Astrocyte (in vitro differentiated cells and primary cell): ENCODE results near the gene KRTCAP2.

Source experiments
- EZH2 ChIP-seq: IDR thresholded peaks from 2 replicates; pipeline ENCODE4 v1.6.1; 2012; ENCODE audit warnings: mild to moderate bottlenecking, low read length, inconsistent platforms; ENCODE audit not compliant: insufficient read depth
- TF ChIP-seq, protein P1 (sequence below): IDR thresholded peaks from 2 replicates; pipeline ENCODE4 v1.5.1; 2011; ENCODE audit warnings: low read depth, mild to moderate bottlenecking, inconsistent platforms, low read length, moderate library complexity; ENCODE audit not compliant: insufficient read depth

DNA sequence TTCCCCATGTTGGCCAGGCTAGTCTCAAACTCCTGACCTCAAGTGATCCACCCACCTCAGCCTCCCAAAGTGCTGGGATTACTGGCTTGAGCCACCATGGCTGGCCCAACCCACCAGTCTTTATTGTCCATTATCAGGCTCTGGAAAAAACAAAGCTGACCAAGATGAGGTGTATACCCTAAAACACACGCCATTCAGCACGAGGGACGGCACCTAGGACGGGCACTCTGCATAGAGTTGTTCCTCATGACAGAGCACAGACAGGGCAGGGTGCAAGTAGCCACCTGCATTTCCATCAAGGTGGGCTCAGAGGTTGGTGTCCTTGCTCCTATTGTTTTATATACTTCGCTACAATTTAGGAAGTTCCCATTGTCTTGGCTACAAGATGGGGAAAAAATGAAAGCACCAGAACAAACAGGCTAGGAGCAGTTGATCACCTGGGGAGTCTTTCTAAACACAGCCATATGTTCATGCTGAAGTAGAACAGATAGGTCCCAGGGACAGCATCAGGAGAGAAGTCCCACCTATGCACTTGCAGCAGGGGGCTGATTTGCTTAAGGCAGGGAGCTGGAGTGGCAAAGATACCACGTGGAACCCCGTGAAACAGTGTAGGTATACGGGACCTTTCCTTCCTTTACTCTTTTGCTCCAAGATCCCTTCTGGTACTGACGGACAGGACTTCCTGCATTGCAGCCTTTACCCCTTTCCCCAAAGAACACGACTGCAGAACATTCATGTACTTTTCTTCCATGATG, 4.5 kb downstream of the KRTCAP2 start:
- TF ChIP-seq, protein P1, sequence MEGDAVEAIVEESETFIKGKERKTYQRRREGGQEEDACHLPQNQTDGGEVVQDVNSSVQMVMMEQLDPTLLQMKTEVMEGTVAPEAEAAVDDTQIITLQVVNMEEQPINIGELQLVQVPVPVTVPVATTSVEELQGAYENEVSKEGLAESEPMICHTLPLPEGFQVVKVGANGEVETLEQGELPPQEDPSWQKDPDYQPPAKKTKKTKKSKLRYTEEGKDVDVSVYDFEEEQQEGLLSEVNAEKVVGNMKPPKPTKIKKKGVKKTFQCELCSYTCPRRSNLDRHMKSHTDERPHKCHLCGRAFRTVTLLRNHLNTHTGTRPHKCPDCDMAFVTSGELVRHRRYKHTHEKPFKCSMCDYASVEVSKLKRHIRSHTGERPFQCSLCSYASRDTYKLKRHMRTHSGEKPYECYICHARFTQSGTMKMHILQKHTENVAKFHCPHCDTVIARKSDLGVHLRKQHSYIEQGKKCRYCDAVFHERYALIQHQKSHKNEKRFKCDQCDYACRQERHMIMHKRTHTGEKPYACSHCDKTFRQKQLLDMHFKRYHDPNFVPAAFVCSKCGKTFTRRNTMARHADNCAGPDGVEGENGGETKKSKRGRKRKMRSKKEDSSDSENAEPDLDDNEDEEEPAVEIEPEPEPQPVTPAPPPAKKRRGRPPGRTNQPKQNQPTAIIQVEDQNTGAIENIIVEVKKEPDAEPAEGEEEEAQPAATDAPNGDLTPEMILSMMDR: no peak
- no peak for TF ChIP-seq EZH2
